Lower leg skin (tissue), 3 donors: ENCODE data around the gene GREB1.

Experiments
- CTCF ChIP-seq, 3 donors: fragments of 450-650 bp; IDR thresholded peaks; one replicate each; pipeline ENCODE4 v1.5.1; 2016; ENCODE audit warnings: antibody characterized with exemption in 3 of 3, mild to moderate bottlenecking in 3 of 3, moderate library complexity in 2 of 3
- POLR2A ChIP-seq, 2 donors: fragments of 450-650 bp; IDR thresholded peaks; one replicate each; pipeline ENCODE4 v1.6.1; 2016 to 2017; ENCODE audit warnings: antibody characterized with exemption in 2 of 2, mild to moderate bottlenecking in 1 of 2, moderate library complexity in 1 of 2

GRCh38 chr2:11542275-11542819 is 8.5 kb downstream of the GREB1 start:
- TF ChIP-seq CTCF (IDR thresholded peaks at IDR 0.05): no peak
- TF ChIP-seq POLR2A (IDR thresholded peaks at IDR 0.05): no peak
